ENCODE data around the gene BIN1.

The BIN1 gene

DNA sequence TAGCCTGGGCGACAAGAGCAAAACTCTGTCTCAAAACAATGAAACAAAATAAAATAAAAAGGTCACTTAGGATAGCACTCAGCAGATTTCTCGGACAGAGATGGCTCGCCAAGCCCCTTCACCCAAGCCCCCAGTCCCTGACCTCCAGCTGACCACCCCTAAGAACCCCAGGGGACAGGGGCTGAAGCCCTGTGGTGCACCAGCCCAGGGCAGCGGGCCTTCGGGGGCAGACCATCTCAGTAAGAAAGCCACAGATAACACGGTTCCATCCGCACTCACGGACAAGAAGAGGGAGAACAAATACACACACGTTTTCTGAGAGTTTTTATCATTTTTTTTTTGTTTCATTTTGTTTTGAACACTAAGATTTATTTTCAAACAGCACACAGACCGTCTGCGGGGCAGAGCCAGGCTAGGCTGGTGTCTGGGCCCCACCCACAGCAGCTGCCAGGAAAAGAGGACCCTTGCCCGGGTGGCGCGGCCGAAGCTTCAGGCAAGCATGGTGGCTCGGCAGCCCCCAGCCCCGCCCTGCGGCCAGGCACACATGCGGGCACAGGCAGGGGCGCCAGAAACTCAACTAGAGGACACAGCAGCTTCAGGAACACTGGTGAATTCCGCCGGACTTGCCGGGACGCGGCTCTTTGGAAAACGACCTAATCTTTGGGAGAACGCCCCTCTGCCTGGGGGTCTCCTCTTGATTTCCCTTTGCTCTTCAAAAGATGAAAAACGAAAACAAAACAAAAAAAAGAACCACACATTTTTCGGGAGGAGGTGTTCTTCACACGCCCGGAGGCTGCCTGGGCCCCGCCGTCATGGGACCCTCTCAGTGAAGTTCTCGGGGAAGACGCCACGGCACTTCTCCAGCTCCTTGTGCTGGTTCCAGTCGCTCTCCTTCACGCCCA is 59.0 kb downstream of the BIN1 start:
- no peak overlapping the region for H3K4me3 ChIP-seq (ENCODE audit: insufficient read depth in 1 of 2, low read depth in 1 of 2, low read length in 2 of 2)
- no peaks in the 10 kb centered on the region for H3K9me3 ChIP-seq (ENCODE audit: control insufficient read depth, low read length)
- H4K91ac ChIP-seq (ENCODE audit: low read length): no peak overlapping the region
- H3K4me1 ChIP-seq (ENCODE audit: control insufficient read depth, insufficient read depth, low read depth, low read length): peaks cover 7% of the 10 kb centered on the region
- H3K9ac ChIP-seq (ENCODE audit: low read length): no peak overlapping the region
- no peak overlapping the region for H3K14ac ChIP-seq (ENCODE audit: low read length in 2 of 2)
- 96% methylated on average over 37 of the region's 38 CpGs for WGBS
- H2BK15ac ChIP-seq (ENCODE audit: low read depth, poor library complexity, severe bottlenecking): no peak overlapping the region
- peaks cover 1% of the 10 kb centered on the region for H3K79me1 ChIP-seq (replicated peaks; ENCODE audit: low read length, poor library complexity, severe bottlenecking)
- peaks cover 44 to 63% of the 10 kb centered on the region in 2 experiments for H3K36me3 ChIP-seq (ENCODE audit: control insufficient read depth in 1 of 2, insufficient read depth in 2 of 2, low read depth in 1 of 2, low read length in 2 of 2)
- H3K23ac ChIP-seq (ENCODE audit: low read length in 2 of 2): no peak overlapping the region
- H2BK12ac ChIP-seq (ENCODE audit: low read length in 2 of 2): no peak overlapping the region
- no peak overlapping the region for H2BK5ac ChIP-seq (ENCODE audit: low read depth, low read length, poor library complexity, severe bottlenecking)
- no peak overlapping the region for H3K18ac ChIP-seq (ENCODE audit: low read depth in 1 of 2, low read length in 2 of 2)
- H2AK5ac ChIP-seq (ENCODE audit: low read length, severe bottlenecking): no peak overlapping the region
- no peak overlapping the region for H3K4ac ChIP-seq (ENCODE audit: low read depth in 1 of 2, low read length in 2 of 2)
- no peaks in the 10 kb centered on the region for H3K27me3 ChIP-seq (ENCODE audit: control insufficient read depth in 1 of 2, insufficient read depth in 1 of 2, low read length in 2 of 2)
- no peak overlapping the region for H4K8ac ChIP-seq (ENCODE audit: low read length)
- H3K4me2 ChIP-seq (ENCODE audit: low read length, poor library complexity, severe bottlenecking): no peak overlapping the region
- H3K27ac ChIP-seq (ENCODE audit: low read length, poor library complexity, severe bottlenecking): no peak overlapping the region
- H2BK120ac ChIP-seq (ENCODE audit: low read depth, low read length): no peak overlapping the region
- no peak for DNase-seq
- no peak overlapping the region for H2AFZ ChIP-seq (ENCODE audit: low read depth, low read length)

DNA sequence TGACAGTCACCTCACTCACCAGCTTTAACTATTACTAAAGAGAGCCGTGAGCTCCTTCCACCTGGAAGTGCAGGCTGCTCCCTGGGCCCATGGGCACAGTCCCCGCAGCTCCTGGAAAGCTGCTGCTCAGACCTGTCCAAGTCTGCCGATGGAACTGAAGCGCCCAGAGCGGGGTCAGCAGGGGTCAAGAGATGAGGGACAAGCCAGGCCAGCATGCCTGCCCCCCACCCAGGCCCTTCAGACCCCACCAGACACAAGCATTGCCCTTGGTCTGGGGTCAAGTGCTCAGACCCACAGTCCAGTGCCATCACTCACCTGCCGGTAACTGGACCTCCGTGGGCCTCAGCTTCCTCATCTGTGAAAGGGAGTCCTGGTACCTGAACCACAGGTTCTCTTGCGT is 59.9 kb downstream of the BIN1 start:
- DNase-seq: no peak
- whole genome bisulfite sequencing: 96% methylated on average over 8 of the region's 8 CpGs
- H3K4me2 ChIP-seq (ENCODE audit: low read length, poor library complexity, severe bottlenecking): no peak overlapping the region

DNA sequence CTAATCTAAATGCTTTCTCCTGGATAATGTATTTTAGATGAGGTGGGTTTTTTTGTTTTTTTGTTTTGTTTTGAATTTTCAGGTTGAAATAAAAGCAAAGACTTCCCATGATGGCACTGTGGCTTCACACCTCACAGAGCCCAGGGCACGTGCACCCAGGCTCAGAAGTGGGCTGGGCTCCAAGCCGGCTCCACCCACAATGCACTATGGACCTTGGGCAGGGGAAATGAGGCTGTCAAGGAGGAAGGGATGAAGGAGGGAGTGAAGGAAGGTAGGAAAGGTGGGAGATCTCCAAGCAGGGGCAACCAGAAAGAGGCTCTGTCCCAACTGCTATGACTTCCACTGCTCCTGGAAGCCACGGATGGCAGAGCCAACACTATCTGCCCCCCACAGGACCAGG is 60.4 kb downstream of the BIN1 start:
- H3K9me3 ChIP-seq (ENCODE audit: control insufficient read depth, low read length): no peaks in the 10 kb centered on the region
- H4K91ac ChIP-seq (ENCODE audit: low read length): peak overlapping the region; percentile 36
- no peak overlapping the region for H3K4ac ChIP-seq (ENCODE audit: low read depth in 1 of 2, low read length in 2 of 2)
- H3K4me3 ChIP-seq (ENCODE audit: insufficient read depth in 1 of 2, low read depth in 1 of 2, low read length in 2 of 2): no peak overlapping the region
- peak overlapping the region; percentile 82 for H3K9ac ChIP-seq (ENCODE audit: low read length)
- peaks cover 1% of the 10 kb centered on the region for H3K79me1 ChIP-seq (replicated peaks; ENCODE audit: low read length, poor library complexity, severe bottlenecking)
- H3K18ac ChIP-seq (ENCODE audit: low read depth in 1 of 2, low read length in 2 of 2): peak overlapping the region in 1 of 2 experiments; percentile 19
- H3K4me1 ChIP-seq (ENCODE audit: control insufficient read depth, insufficient read depth, low read depth, low read length): peaks cover 7% of the 10 kb centered on the region
- H3K4me2 ChIP-seq (ENCODE audit: low read length, poor library complexity, severe bottlenecking): no peak overlapping the region
- no peak overlapping the region for H2BK5ac ChIP-seq (ENCODE audit: low read depth, low read length, poor library complexity, severe bottlenecking)
- H2BK12ac ChIP-seq (ENCODE audit: low read length in 2 of 2): no peak overlapping the region
- H3K27ac ChIP-seq (ENCODE audit: low read length, poor library complexity, severe bottlenecking): no peak overlapping the region
- H3K23ac ChIP-seq (ENCODE audit: low read length in 2 of 2): no peak overlapping the region
- H3K14ac ChIP-seq (ENCODE audit: low read length in 2 of 2): no peak overlapping the region
- H3K36me3 ChIP-seq (ENCODE audit: control insufficient read depth in 1 of 2, insufficient read depth in 2 of 2, low read depth in 1 of 2, low read length in 2 of 2): peaks cover 38 to 49% of the 10 kb centered on the region in 2 experiments
- no peak overlapping the region for H2AFZ ChIP-seq (ENCODE audit: low read depth, low read length)
- DNase-seq: no peak
- H2BK15ac ChIP-seq (ENCODE audit: low read depth, poor library complexity, severe bottlenecking): no peak overlapping the region
- no peaks in the 10 kb centered on the region for H3K27me3 ChIP-seq (ENCODE audit: control insufficient read depth in 1 of 2, insufficient read depth in 1 of 2, low read length in 2 of 2)
- H2AK5ac ChIP-seq (ENCODE audit: low read length, severe bottlenecking): no peak overlapping the region
- no peak overlapping the region for H4K8ac ChIP-seq (ENCODE audit: low read length)
- 89% methylated on average over 3 of the region's 3 CpGs for WGBS
- no peak overlapping the region for H2BK120ac ChIP-seq (ENCODE audit: low read depth, low read length)

More for the DNA sequence above, 59.9 kb downstream of the BIN1 start:
- H2BK12ac ChIP-seq (ENCODE audit: low read length in 2 of 2): no peak overlapping the region
- no peak overlapping the region for H2BK120ac ChIP-seq (ENCODE audit: low read depth, low read length)
- H3K9me3 ChIP-seq (ENCODE audit: control insufficient read depth, low read length): no peaks in the 10 kb centered on the region
- no peak overlapping the region for H3K9ac ChIP-seq (ENCODE audit: low read length)
- no peak overlapping the region for H3K23ac ChIP-seq (ENCODE audit: low read length in 2 of 2)
- H3K4me1 ChIP-seq (ENCODE audit: control insufficient read depth, insufficient read depth, low read depth, low read length): peaks cover 7% of the 10 kb centered on the region
- H3K4ac ChIP-seq (ENCODE audit: low read depth in 1 of 2, low read length in 2 of 2): no peak overlapping the region
- H3K18ac ChIP-seq (ENCODE audit: low read depth in 1 of 2, low read length in 2 of 2): no peak overlapping the region
- no peak overlapping the region for H2AK5ac ChIP-seq (ENCODE audit: low read length, severe bottlenecking)
- H2AFZ ChIP-seq (ENCODE audit: low read depth, low read length): no peak overlapping the region
- H3K4me3 ChIP-seq (ENCODE audit: insufficient read depth in 1 of 2, low read depth in 1 of 2, low read length in 2 of 2): no peak overlapping the region
- no peak overlapping the region for H4K8ac ChIP-seq (ENCODE audit: low read length)
- H2BK5ac ChIP-seq (ENCODE audit: low read depth, low read length, poor library complexity, severe bottlenecking): no peak overlapping the region
- peaks cover 38 to 54% of the 10 kb centered on the region in 2 experiments for H3K36me3 ChIP-seq (ENCODE audit: control insufficient read depth in 1 of 2, insufficient read depth in 2 of 2, low read depth in 1 of 2, low read length in 2 of 2)
- H3K27me3 ChIP-seq (ENCODE audit: control insufficient read depth in 1 of 2, insufficient read depth in 1 of 2, low read length in 2 of 2): no peaks in the 10 kb centered on the region
- H3K14ac ChIP-seq (ENCODE audit: low read length in 2 of 2): no peak overlapping the region
- H4K91ac ChIP-seq (ENCODE audit: low read length): no peak overlapping the region
- peaks cover 1% of the 10 kb centered on the region for H3K79me1 ChIP-seq (replicated peaks; ENCODE audit: low read length, poor library complexity, severe bottlenecking)
- no peak overlapping the region for H2BK15ac ChIP-seq (ENCODE audit: low read depth, poor library complexity, severe bottlenecking)
- no peak overlapping the region for H3K27ac ChIP-seq (ENCODE audit: low read length, poor library complexity, severe bottlenecking)

DNA sequence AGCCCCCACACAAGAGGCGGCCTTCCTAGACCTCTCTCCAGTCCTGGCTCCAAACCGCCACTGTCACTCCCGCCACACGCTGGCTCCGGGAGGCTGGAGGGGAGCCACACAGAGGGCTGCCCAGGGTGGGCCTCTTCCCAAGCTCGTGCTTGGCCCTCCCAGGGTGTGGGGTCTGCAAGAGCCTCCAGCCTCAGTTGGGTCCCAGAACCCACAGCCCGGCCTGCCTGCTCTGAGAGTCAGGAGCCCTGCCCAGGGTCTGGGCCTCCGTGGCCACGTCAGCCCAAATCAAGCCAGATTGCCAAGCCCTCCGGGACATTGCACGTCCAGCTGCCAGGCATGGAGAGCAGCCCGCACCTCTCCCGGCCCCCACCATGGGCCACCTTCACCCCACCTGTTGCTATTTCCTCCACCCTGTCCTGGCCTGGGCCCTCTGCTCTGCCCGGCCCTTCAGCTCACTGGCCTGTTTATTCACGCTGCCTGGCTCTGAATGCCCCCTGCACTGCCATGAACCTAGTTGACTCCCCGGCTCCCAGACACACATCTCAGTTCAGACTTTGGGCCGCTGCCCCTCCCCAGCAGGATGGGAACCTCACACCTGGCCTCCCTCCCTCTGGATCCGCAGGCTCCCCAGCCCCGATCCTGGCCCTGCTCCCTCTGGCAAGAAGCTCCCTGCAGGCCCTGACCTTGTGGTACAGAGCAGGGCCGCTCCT is 61.0 kb downstream of the BIN1 start:
- Histone ChIP-seq H3K4ac (ENCODE audit: low read depth in 1 of 2, low read length in 2 of 2) (no peak overlapping the region), H3K4me2 (ENCODE audit: low read length, poor library complexity, severe bottlenecking) (no peak overlapping the region)
- WGBS: 94% methylated on average over 18 of the region's 20 CpGs

More for the DNA sequence above, 61.0 kb downstream of the BIN1 start:
- Histone ChIP-seq H2BK12ac (ENCODE audit: low read length in 2 of 2) (no peak overlapping the region), H2BK15ac (ENCODE audit: low read depth, poor library complexity, severe bottlenecking) (no peak overlapping the region), H2AFZ (ENCODE audit: low read depth, low read length) (no peak overlapping the region), H3K27me3 (ENCODE audit: control insufficient read depth in 1 of 2, insufficient read depth in 1 of 2, low read length in 2 of 2) (no peaks in the 10 kb centered on the region), H3K23ac (ENCODE audit: low read length in 2 of 2) (no peak overlapping the region), H4K91ac (ENCODE audit: low read length) (no peak overlapping the region), H3K14ac (ENCODE audit: low read length in 2 of 2) (no peak overlapping the region), H4K8ac (ENCODE audit: low read length) (no peak overlapping the region), H3K27ac (ENCODE audit: low read length, poor library complexity, severe bottlenecking) (no peak overlapping the region), H3K9ac (ENCODE audit: low read length) (peak overlapping the region; percentile 82), H3K18ac (ENCODE audit: low read depth in 1 of 2, low read length in 2 of 2) (no peak overlapping the region), H2AK5ac (ENCODE audit: low read length, severe bottlenecking) (no peak overlapping the region), H3K79me1 (replicated peaks; ENCODE audit: low read length, poor library complexity, severe bottlenecking) (peaks cover 1% of the 10 kb centered on the region), H3K4me1 (ENCODE audit: control insufficient read depth, insufficient read depth, low read depth, low read length) (peaks cover 7% of the 10 kb centered on the region), H2BK120ac (ENCODE audit: low read depth, low read length) (no peak overlapping the region), H3K36me3 (ENCODE audit: control insufficient read depth in 1 of 2, insufficient read depth in 2 of 2, low read depth in 1 of 2, low read length in 2 of 2) (peaks cover 35 to 43% of the 10 kb centered on the region in 2 experiments), H2BK5ac (ENCODE audit: low read depth, low read length, poor library complexity, severe bottlenecking) (no peak overlapping the region), H3K9me3 (ENCODE audit: control insufficient read depth, low read length) (no peaks in the 10 kb centered on the region), H3K4me3 (ENCODE audit: insufficient read depth in 1 of 2, low read depth in 1 of 2, low read length in 2 of 2) (peak overlapping the region in 1 of 2 experiments; percentile 53)
- DNase-seq: no peak

Measured in mesenchymal stem cell (in vitro differentiated cells and primary cell).